Myocyte (in vitro differentiated cells): ENCODE measurements around the gene EPB41L3. TPM values are rescaled to one million over a fixed set of nuclear protein-coding genes. Genes with fewer than 3 reads are reported as not detected.

Source experiments
- DNase-seq: peaks from one replicate; pipeline ENCODE4 v3.0.0-alpha.2; 2012; ENCODE audit warnings: low read depth
- total RNA-seq: library from RNA; depleted of rRNA; stranded (reverse); fragments of >200 nt; gene quantifications from 2 replicates; pipeline ENCODE4 v1.2.3, GENCODE V29; 2014

The EPB41L3 gene
- total RNA-seq, 1 donor from 2014 or later, result not detected

DNA sequence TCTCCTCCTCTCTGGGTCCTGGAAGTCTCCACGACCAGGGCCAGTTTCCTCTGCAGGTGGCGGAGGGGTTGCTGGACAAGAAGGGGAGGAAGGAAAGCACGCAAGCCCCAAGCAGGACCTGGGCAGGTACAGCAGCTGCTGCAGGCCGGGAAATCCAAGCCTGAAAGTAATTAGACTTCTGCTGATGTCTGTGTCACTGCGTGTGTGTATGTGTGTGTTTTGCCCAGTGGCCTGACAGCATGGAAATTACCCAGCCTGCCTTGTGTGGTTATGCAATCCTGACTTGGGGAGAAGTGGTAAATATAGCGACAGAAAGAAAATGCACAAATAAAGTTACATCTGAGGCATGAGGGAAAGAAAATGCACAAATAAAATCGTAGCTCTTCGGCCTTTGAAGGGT, 126.5 kb downstream of the EPB41L3 start:
- DNase-seq, result no peak

- DNase-seq, result no peak
Observed at GRCh38 chr18:5416112-5416511, 127.7 kb downstream of the EPB41L3 start.

DNA sequence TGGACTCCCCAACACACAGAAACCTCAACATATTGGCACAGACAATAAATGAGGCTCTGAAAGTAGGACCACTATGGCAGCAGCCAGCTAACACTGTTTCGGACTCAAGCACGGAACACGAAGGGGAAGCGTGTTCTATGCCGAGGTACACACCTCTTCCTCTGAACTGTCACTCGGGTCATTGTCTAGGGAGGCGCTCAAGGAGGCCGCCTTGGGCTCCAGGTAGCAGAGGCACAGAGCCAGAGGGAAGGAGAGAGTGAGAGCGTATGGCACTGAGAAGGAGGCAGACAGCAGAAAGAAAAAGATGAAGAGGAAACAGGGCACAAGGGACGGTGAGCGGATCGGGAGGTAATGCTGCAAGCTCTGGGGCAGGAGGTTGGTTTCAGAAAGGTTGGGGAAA, 128.1 kb downstream of the EPB41L3 start:
- no peak for DNase-seq

GRCh38 chr18:5415031-5415430, 128.8 kb downstream of the EPB41L3 start:
- DNase-seq, result no peak

DNA sequence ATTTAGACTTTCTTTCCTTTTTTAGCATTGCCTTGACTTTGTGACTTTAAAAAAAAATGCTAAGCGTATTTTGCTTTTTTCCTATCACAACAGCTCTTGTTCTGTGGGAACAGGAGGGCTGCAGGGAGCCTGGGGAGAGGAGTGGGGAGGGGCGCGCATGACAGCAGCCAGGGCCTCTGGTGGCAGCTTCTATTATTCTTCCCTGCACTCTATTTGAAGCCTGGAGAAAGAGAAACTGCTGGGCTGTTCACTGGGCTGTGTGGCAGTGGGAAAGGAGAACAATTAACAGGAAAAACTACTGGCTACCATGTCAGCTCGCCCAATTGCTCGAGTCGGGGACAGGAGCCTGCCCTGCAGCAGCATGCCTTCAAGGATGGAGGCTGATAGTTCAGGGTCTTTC, 129.3 kb downstream of the EPB41L3 start:
- no peak for DNase-seq

GRCh38 chr18:5413447-5413846, 130.3 kb downstream of the EPB41L3 start:
- no peak for DNase-seq

DNA sequence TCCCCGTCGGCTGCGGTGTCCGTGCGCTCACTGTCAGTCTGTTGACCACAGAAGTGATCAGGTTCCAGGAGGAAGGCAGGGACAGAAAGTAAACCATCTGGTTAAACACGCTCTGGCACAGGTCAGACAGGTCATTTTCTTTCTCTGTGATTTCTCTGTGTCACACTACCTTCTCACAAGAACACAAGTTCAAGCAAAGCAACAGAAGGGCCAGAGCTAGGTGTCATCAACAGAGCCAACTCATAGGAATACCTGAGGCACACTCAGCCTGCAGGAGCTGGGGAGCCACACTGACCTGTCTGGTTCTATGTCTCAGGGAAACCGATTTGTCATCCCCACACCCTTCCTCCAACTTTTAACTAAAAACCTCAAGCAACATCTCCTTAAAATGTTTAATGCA, 133.2 kb downstream of the EPB41L3 start:
- no peak for DNase-seq

DNA sequence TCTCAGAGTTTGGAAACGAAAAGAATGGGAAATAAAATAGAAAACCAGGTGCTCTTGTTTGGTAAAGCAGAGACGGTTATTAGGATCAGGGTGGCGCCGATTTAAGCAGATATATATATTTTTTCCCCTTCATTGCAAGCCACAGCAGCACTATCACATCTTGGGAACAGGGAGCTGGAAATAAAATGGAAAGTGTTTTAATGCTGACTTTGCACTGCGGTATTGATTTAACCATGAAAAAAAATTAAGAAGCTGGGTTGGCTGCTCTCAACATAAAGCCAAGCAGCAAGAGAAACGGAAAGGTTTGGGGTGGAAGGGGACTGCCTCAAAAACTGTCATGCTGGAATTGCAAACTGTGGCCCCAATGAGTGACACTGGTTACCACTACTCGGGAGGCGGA, 145.5 kb downstream of the EPB41L3 start:
- no peak for DNase-seq

DNA sequence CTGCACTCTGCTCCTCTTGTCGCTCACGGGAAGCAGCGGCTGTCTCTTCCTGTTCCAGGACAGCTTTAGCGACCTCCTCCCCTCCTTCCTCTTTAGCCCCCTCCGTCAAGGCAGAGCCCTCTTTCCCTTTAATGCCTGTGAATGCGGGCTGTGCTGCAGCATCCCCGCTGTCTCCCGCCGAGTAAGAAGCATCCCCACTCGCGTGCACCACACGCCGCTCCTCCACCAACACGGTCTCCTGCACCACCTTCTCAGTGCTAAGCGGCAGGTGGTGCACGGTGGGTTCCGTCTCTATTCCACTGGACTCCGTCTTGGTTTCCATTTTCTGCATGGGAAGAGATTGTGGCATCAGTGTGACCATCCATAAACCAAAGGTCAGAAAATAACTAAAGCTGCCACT, 146.7 kb downstream of the EPB41L3 start:
- no peak for DNase-seq

DNA sequence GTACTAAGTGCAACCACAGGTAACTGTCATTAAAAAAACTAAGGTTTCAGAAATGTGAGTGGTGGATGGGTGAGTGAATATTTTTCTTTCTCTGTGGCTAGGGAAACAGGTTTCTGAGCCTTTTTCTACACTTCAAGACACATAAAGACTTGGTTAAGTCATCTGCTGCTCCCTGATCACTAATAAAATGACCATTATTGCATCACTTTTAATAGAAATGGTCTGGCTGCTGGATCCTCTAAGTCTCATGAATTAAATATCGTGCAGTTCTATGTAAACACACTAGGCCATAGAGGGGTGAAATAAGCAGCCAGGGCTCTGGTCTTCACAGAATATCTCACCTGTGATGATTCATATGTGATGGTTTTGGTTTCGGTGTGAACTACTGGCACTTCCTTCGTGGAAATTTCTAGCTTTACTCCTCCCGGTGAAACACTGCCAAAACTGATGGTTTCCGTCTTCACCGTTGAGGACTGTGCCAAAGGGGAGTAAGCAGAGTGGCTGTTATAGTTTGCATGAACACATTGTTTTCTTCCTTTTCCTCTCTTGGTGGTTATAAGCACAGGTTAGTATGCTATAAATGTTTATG, 147.8 kb downstream of the EPB41L3 start:
- no peak for DNase-seq

DNA sequence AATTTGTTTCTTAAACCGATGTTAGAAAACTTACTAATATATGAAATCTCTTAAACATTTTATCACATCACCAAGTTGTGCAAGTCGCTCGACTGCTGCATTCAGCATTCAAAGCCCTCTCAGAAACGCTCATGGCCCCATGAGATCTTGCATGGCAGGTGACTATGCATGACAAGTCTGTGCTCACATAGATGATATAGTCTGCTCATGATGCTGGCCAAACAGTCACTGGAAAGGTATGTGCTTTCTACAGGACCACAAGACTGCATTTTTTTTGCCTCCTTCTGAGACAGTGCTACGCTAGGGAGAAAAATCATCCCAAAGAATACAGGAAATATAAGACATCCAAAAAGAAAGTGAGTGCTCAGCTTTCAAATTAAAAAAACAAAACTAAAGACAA, 150.0 kb downstream of the EPB41L3 start:
- DNase-seq, result no peak

GRCh38 chr18:5391409-5391808, 152.4 kb downstream of the EPB41L3 start:
- no peak for DNase-seq

DNA sequence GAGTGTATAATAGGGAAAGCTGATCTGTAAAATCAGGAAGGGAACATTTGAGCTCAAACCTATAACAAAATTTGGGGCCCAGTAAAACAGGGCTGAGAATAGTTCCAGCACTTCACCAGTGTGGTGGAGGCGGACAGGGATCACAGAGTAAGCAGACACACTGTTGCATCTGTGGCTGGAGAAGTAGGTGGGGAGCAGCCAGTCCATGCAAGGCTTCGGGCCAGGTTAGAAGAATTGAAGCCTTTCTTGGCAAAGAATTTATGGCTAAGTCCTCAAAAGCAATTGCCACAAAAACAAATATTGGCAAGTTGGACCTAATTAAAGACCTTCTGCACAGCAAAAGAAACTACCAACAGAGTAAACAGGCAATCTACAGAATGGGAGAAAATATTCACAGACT, 154.4 kb downstream of the EPB41L3 start:
- no peak for DNase-seq

DNA sequence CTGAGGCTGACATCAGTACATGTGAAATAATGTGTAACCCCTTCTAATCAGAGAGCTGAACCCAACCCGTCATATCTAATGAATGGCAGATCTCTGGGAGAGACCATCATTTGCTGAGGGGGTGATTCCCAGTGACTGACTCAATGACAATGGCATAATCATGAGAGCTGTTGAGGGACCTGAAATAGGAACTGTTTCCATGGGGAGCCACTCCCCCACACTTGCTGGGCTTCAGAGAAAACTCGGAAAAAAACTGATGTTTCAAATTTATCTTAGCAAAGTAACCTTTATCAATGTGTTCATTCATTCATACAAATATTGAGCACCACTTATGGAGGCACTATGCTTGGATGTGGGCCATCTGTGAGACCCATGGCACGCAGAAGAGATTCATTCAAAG, 154.9 kb downstream of the EPB41L3 start:
- no peak for DNase-seq

DNA sequence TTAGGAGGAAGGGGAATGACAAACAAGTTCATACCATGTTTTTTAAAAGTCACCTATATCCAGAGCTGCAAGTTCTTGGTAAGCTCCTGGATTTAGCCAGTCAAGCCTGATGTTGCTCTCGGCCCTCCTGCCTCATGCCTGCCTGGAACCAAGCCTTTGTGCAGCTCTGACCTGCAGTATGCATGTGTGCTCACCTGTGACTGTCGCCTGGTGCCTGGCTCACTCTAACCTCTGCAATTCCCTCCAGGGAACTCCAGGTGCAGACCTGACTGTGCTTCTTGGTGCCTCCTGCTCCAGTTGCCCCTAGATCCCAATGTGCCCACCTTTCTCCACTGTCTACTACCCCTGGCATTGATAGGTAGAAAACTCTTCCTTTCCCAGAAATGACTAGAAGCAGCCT, 163.2 kb downstream of the EPB41L3 start:
- DNase-seq, result no peak

DNA sequence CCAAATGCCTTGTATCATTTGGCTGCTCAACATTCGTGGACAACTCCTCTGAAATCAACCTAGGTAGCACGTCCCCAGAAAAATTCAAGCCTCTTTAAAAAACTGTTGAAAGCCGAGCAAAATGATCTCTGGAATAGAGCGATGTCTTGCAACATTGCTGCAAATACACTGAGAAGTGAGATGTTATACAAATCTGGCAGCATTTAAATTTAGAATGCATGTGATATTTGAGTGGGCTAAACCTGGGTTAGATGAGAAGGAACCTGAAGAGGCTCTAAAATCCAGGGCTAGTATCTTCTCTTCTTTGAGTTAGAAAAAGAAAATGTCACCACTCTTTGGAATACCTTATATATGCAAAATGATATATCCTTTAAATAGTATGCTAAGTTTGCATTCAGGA, 166.8 kb downstream of the EPB41L3 start:
- DNase-seq, result no peak

- no peak for DNase-seq
Observed at GRCh38 chr18:5370332-5370731, 173.5 kb downstream of the EPB41L3 start.

DNA sequence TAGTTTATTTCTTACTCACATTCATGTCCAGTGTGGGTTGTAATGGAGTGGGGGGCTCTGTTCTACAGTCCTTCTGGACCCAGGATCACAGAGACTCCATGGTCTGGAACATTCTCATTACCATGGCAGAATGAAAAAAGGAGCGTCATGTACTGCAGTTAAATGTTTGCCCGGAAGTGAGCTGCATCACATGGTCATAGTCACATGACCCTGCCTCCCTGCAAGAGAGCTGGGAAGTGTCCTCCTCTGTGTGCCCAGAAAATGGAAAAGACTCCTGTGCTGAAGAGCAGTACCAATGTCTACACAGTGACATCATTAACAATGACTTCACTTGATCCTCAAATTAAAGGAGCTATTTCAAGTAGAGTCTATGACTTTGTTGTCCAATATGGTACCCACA, 174.3 kb downstream of the EPB41L3 start:
- DNase-seq, result no peak

DNA sequence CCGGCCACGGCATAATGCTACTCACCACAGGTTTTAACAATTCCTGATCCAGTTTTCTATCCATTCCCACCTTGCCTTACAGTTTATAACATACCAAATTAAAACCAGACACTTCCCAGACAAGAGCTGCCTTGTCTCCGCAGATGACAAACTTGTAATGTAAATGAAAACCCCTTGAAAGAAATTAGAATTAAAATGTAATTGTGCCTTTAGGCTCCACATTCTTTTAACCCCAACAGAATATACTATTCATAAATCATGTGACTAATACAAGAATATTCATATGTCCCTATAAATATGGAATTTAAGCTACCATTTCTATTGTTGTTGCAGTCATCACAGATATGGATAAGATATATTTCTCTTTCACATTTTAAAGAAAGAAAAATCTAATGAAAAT, 178.4 kb downstream of the EPB41L3 start:
- DNase-seq, result no peak

DNA sequence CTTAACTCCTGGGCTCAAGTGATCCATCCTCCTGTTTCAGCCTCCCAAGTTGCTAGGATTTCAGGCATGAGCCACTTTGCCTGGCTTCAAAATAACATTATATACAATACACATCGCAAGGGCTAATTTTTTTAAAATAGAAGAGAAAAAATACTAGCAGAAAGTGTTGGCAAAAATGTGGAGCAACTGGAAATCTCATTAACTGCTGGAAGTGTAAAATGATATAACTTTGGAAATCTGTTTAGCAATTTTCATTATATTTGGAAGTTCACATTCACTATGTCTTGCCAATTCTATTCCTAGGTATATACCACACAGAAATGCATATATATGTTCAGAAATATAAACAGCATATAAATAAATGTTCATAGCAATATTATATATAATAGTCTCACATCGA, 193.2 kb downstream of the EPB41L3 start:
- no peak for DNase-seq
